ENCODE results near the gene MAP4K4.
A peak's percentile ranks its signal among the peaks of the same experiment; 100 is the strongest.

The MAP4K4 gene

DNA sequence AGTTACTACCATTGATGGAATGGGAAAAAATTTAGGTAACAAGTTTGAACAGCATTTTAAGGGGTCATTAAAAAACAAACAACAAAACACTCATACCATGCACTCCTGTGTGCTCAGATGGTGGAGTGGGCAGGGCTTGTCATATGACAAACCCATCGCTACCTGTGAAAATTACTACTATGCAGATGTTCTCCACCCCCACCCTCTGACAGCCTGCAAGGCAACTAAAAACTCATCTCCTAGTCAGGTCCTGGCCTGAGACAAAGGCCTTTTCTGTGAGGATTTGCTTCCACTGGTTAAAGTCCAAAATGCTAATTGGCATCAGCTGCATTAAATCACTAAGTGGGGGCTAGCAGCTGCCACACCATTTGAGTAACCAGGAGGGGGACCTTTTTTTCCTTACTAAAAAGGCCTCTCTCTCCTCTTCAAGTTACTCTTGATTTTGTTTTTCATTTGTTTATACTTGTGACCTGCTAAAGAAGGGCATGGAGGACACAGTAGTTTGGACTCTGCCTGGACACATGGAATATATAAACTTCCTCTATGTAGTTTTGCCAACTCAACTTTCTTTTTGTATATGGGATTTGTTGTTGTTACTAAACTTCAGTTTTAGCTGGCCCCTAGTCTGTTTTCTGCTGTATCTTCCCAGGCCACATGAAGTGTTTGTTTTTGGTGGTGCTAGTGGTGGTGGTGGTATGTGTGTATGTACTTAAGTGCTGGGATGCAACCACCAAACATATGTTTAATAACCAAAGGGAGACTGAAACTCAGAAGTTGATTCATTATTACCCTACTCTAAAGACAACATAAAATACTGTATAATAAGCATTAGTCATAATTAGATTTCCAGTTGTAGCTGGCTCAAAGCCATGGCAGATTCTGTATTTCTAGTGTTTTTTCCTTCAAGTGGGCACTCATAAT, 121.3 kb downstream of the MAP4K4 start:
- DNase-seq, result no peak

DNA sequence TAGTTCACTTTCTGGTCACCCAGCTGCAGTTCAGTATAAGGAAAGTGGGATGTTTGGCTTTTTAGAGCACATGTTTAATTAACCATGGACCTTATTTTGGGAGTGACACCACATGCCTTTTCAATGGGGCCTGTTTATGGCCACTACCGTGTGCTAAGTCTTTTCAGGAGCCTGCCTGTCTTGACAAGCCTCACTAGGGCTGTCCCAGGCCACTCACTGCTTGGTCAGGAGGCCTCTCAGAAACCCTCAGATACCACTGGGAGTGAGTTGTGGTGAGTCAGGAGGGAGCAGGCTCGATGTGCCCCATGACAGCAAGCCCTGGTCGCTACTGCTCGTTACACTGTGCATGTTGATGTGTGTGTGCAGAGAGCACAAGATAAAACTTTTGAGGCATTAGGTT, 123.0 kb downstream of the MAP4K4 start:
- no peak for DNase-seq

DNA sequence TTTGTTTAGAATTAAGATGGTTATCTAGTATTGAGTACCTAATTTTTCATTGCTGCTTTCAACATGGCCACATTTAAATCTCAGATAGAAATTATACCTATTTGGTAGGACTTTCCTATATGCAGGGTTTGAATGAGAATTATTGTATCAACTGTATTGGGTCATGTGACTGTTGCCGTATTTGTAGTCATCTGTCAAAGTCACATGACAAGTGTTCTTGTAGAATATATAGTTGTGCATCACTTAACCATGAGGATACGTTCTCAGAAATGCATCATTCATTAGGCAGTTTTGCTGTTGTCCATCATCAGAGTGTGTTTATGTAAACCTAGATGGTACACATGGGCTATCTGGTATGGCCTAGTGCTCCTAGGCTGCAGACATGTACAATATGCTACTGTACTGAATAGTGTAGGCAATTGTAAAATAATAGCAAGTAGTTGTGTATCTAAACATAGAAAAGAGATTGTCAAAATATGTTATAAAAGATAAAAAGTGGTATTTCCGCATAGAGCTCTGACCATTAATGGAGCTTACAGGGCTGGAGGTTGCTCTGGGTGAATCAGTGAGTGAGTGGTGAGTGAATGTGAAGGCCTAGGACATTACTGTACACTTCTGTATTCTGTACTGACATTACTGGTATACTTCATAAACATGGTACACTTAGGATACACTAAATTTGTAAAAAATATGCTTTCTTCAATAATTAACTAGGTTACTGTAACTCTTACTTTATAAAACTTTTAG, 123.7 kb downstream of the MAP4K4 start:
- no peak for DNase-seq

GRCh38 chr2:101821828-101822458, 124.4 kb downstream of the MAP4K4 start:
- DNase-seq, result no peak

GRCh38 chr2:101823347-101823791, 125.9 kb downstream of the MAP4K4 start:
- peak; percentile 39 for DNase-seq

- DNase-seq, result no peak
These were observed 126.4 kb downstream of the MAP4K4 start for GRCh38 chr2:101823859-101824258.

GRCh38 chr2:101826716-101827115, 129.2 kb downstream of the MAP4K4 start:
- DNase-seq, result no peak

- DNase-seq, result no peak
These were observed 129.7 kb downstream of the MAP4K4 start for GRCh38 chr2:101827246-101827645.

- no peak for DNase-seq
These were observed 130.8 kb downstream of the MAP4K4 start for GRCh38 chr2:101828257-101828656.

DNA sequence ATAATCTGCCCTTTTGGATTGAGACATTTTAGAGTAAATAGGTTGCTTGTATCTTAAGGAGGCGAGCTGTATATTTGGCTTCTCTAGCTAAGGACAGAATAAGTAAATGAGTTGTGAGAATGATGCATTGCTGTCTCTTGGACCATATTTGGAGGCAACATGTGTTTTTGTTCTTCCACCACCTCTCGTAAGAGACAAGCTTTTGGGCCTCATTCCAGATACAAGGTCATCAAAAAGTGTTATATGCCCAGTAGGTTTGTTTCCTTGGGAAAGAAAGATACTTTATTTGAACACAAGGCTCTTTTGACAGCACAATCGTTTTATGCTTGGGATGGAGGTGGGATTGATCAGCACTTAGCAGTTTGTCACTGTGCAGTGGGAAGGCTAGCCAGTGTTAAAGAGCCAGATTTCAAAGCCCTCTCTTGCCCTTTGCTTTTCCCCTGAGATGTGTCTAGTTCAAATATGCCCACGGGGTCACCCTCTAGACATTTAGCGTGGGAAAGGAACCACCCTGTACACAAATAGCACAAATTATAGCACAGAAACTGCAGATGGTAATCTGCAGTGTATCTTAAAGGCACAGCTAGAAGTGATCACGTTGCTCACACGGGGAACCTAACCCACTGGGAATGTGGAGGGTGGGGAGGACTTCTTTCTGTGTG, 131.3 kb downstream of the MAP4K4 start:
- DNase-seq, result no peak

- no peak for DNase-seq
These were observed 131.9 kb downstream of the MAP4K4 start for GRCh38 chr2:101829429-101829828.

- DNase-seq, result no peak
These were observed 132.6 kb downstream of the MAP4K4 start for GRCh38 chr2:101830146-101830545.

DNA sequence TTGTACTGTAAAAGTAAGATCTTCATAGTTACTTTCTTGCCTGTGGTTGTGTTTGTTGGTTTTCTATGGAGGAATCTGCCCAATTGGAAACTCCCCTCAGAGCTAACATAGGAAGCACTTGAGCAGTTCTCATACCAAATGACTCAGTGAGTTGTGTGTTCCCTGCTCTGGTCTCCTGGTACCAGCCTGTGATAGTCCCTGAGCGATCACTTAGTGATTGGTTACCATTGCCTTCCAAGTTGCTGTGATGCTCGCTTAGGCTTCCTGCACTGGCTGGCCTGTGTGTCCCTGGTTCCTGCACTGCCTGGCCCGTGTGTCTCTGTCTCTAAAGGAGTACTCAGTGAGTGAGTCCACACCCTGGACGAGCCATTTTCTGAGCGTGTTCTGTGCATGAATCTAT, 133.0 kb downstream of the MAP4K4 start:
- peak; percentile 43 for DNase-seq

GRCh38 chr2:101831351-101831865, 133.9 kb downstream of the MAP4K4 start:
- peak; percentile 73 for DNase-seq

GRCh38 chr2:101832114-101832513, 134.6 kb downstream of the MAP4K4 start:
- no peak for DNase-seq

- DNase-seq, result no peak
These were observed 136.5 kb downstream of the MAP4K4 start for GRCh38 chr2:101833890-101834523.

DNA sequence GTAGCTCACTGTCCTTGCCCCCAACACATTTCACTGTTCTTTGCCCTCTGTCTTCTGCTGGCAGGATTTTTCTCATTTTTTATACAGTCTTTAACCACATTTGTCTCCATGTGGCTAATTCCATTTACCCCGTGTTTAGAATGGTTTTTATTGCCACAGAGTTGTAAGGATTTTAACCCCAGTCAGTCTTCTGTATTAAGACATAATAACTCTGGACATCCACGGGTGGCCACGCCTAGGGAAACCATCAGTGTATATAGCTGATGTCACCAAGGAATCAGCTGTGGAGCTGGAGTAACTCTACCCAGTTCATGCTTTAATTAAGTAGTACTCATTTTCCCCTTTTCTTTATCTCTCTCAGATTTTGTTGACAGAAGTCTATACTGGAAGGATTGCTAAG, 139.8 kb downstream of the MAP4K4 start:
- DNase-seq, result no peak

GRCh38 chr2:101841679-101842327, 144.3 kb downstream of the MAP4K4 start:
- no peak for DNase-seq

DNA sequence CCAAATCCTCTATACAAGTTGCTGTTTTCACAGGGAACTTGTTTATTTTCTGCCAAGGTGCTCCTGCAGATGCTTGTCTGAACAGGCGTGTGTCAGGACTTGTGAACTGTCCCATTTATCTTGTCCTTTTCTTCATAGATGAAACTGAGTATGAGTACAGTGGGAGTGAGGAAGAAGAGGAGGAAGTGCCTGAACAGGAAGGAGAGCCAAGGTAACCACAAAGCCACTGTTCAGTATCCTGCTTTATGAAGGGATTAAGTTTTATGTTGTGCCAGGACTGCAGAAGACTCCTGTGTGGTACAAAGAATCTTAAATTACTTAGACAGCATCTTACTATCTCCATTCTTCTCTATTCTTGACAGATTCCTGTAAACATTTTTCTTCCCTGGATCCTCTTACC, 145.0 kb downstream of the MAP4K4 start:
- DNase-seq, result no peak

DNA sequence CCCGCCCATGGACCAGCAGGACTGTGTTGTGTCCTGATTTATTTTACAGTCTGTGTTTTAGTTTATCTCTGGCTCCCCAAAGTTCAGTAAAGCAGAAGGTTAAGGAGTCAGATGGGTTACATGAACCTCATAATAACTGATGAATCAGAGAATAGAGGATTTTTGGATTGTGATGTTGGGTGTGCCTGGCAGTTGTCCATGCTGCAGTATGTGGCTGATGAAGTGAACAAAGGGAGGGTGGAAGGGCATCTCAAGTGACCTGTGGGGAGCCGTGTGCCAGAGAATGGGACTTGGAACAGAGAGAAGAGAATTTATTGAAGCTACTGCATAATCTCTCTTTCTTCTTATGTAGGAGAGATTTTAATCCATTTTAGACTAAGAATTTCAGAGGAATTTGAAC, 145.5 kb downstream of the MAP4K4 start:
- DNase-seq, result no peak

GRCh38 chr2:101843471-101843870, 146.0 kb downstream of the MAP4K4 start:
- no peak for DNase-seq

All from suppressor macrophage treated with lipopolysaccharide for 4 hours (primary cell).